ENCODE data around the gene VPS13D. TPM values are rescaled to one million over a fixed set of nuclear protein-coding genes. Genes with fewer than 3 reads are reported as not detected.
A peak's percentile ranks its signal among the peaks of the same experiment; 100 is the strongest.

The VPS13D gene
- total RNA-seq, 1 donor = 37.5 TPM

GRCh38 chr1:12443151-12443550 lies 213.3 kb downstream of the VPS13D start:
- TF ChIP-seq CTCF (IDR thresholded peaks at IDR 0.05; ENCODE audit: insufficient read depth, low read length) = no peak

GRCh38 chr1:12444329-12444841 lies 214.6 kb downstream of the VPS13D start:
- no peak for TF ChIP-seq CTCF (IDR thresholded peaks at IDR 0.05; ENCODE audit: insufficient read depth, low read length)
- DNase-seq (ENCODE audit: low read depth) = no peak
- H3K4me3 ChIP-seq (ENCODE audit: low read depth, low read length) = no peak overlapping the region

More at GRCh38 chr1:12443151-12443550, 213.3 kb downstream of the VPS13D start:
- no peak for DNase-seq (ENCODE audit: low read depth)
- H3K4me3 ChIP-seq (ENCODE audit: low read depth, low read length) = no peak overlapping the region

- no peak for TF ChIP-seq CTCF (IDR thresholded peaks at IDR 0.05; ENCODE audit: insufficient read depth, low read length)
- H3K4me3 ChIP-seq (ENCODE audit: low read depth, low read length) = no peak overlapping the region
- no peak for DNase-seq (ENCODE audit: low read depth)
Observed at GRCh38 chr1:12445257-12445656, 215.4 kb downstream of the VPS13D start.

GRCh38 chr1:12446593-12446992 lies 216.8 kb downstream of the VPS13D start:
- H3K4me3 ChIP-seq (ENCODE audit: low read depth, low read length) = no peak overlapping the region
- TF ChIP-seq CTCF (IDR thresholded peaks at IDR 0.05; ENCODE audit: insufficient read depth, low read length) = no peak
- DNase-seq (ENCODE audit: low read depth) = no peak

GRCh38 chr1:12447307-12447706 lies 217.5 kb downstream of the VPS13D start:
- TF ChIP-seq CTCF (IDR thresholded peaks at IDR 0.05; ENCODE audit: insufficient read depth, low read length) = no peak
- peak; percentile 91 for DNase-seq (ENCODE audit: low read depth)
- H3K4me3 ChIP-seq (ENCODE audit: low read depth, low read length) = no peak overlapping the region

- DNase-seq (ENCODE audit: low read depth) = peak; percentile 84
- TF ChIP-seq CTCF (IDR thresholded peaks at IDR 0.05; ENCODE audit: insufficient read depth, low read length) = no peak
- H3K4me3 ChIP-seq (ENCODE audit: low read depth, low read length) = no peak overlapping the region
Observed at GRCh38 chr1:12447849-12448312, 218.1 kb downstream of the VPS13D start.

GRCh38 chr1:12448746-12449177 lies 218.9 kb downstream of the VPS13D start:
- H3K4me3 ChIP-seq (ENCODE audit: low read depth, low read length) = no peak overlapping the region
- peak; percentile 87 for DNase-seq (ENCODE audit: low read depth)
- TF ChIP-seq CTCF (IDR thresholded peaks at IDR 0.05; ENCODE audit: insufficient read depth, low read length) = no peak
